B cell (primary cell): Measurements from ENCODE around the gene TMEM128.

Experiments
- CTCF ChIP-seq: fragments of 200-600 bp; IDR thresholded peaks from one replicate; pipeline ENCODE4 v1.8.0; 2022; ENCODE audit warnings: antibody characterized with exemption, mild to moderate bottlenecking
- EZH2 ChIP-seq: IDR thresholded peaks from 2 replicates; pipeline ENCODE4 v1.6.1; 2012; ENCODE audit warnings: borderline replicate concordance, low read depth, mild to moderate bottlenecking, moderate library complexity, low read length; ENCODE audit not compliant: insufficient read depth, poor library complexity, severe bottlenecking

GRCh38 chr4:4268776-4269175 is 20.8 kb upstream of the TMEM128 start:
- no peak for TF ChIP-seq EZH2
- TF ChIP-seq CTCF: no peak
